ENCODE data around the gene MRPL49. TPM values are rescaled to one million over a fixed set of nuclear protein-coding genes. Genes with fewer than 3 reads are reported as not detected.

The MRPL49 gene
- total and polyA plus RNA-seq, 2 of the 13 experiments (the other 11 are each of a cell fraction or from before 2014, with no cell fraction given): 39.2 to 53.3 TPM

DNA sequence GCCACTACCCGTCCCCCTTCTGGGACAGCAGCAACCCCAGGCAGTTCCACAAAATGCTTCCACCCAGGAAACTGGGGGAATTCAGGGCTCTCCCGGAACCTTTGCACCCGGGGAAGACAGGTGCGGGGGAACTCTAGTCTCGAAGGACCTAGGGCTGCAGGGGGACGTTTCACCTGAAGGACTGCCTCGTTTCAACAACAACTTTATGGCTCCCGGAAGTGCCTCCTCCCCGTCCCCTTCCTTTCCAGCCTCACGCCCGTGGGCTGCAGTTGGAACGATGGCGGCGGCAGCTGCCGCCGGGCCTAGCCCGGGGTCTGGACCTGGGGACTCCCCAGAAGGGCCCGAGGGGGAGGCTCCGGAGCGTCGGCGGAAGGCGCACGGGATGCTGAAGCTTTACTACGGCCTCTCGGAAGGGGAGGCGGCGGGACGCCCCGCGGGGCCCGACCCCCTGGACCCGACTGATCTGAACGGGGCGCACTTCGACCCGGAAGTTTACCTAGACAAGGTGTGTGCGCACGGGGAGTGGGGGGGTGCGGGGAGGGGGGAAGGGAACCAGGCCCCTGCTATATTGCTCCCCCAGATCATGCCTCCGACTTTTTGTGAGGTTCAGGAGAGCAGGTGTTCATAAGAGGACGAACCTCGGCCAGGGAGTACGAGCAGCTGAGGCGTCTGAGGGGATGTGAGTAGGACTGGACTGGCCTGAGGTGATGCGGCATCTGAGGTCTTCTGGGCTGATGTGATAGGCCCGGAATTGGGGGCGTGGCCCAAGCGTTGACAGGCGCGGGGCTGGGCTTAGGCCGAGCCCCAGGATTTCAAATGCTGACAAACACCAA is 25.9 kb upstream of the MRPL49 start, which contains the start of gene VPS51:
VPS51 (plus strand) TSS at position 241 of the 833 bp plus-strand sequence; CDS start at position 278, 37 bp downstream.
- Histone ChIP-seq H4K20me1 (ENCODE audit: insufficient read depth, low read length) (no peaks in the 10 kb centered on the region), H2AFZ (ENCODE audit: low read length) (no peak within 1 kb of the TSS), H3K27me3 (ENCODE audit: control insufficient read depth in 1 of 2, insufficient read depth in 2 of 2, low read length in 2 of 2) (no peaks in the 10 kb centered on the region; a peak in 1 of 5 replicates), H3K36me3 (replicated peaks in 1 of 2; ENCODE audit: control insufficient read depth in 1 of 2, insufficient read depth in 2 of 2, low read length in 2 of 2) (peaks cover 0 to 4% of the 10 kb centered on the region in 2 experiments; a peak in 1 of 5 replicates), H3K79me2 (ENCODE audit: insufficient read depth, low read length) (peaks cover 5% of the 10 kb centered on the region), H3K9me3 (ENCODE audit: low read length) (no peaks in the 10 kb centered on the region), H3K4me1 (ENCODE audit: insufficient read depth, low read length) (peaks cover 50% of the 10 kb centered on the region), H3K27ac (ENCODE audit: extremely low read length, insufficient read depth, low read length) (peak within 1 kb of the TSS; percentile 93), H3K4me3 (replicated peaks in 1 of 3; ENCODE audit: insufficient read depth in 1 of 3, low read depth in 2 of 3, low read length in 3 of 3) (peak within 1 kb of the TSS; percentile 78 to 85 (median 83)), H3K9ac (ENCODE audit: insufficient read depth, low read depth, low read length) (peak within 1 kb of the TSS; percentile 83), H3K4me2 (ENCODE audit: low read depth, low read length) (peak within 1 kb of the TSS; percentile 98)
- peak; percentile 98 for ATAC-seq
- intact Hi-C loops (cut with micrococcal nuclease; ENCODE audit: unreplicated experiment) (loop anchor here (2.0 kb wide), 1 partner anchor 15 kb away; the partner anchor contains the start of gene TM7SF2), in situ Hi-C loops (cut with HindIII; ENCODE audit: extremely low pct_ligation_motif_present, low pct_unique_long_range_greater_than_20kb) (no loop called here)
- ChIA-PET CTCF (ENCODE audit: low intra/inter-chr PET ratio, low total read pairs) (no interaction called here), POLR2A (interaction anchor here (0.6 to 8.1 kb wide), 25 partner anchors 16 to 380 kb away, joined by 3 to 86 read pairs (median 4); partner anchors contain the start of genes ARL2, BATF2, CAPN1 and FAU)
- peak; percentile 87 for DNase-seq (ENCODE audit: low spot score)
- peak; percentile 55 for FAIRE-seq
- WGBS (ENCODE audit: low lambda C conversion rate): 3% methylated on average over 7 of the region's 52 CpGs
- TSS peak; percentile 92 for BruUV-seq (replicated peaks)
- TF ChIP-seq, protein P1, sequence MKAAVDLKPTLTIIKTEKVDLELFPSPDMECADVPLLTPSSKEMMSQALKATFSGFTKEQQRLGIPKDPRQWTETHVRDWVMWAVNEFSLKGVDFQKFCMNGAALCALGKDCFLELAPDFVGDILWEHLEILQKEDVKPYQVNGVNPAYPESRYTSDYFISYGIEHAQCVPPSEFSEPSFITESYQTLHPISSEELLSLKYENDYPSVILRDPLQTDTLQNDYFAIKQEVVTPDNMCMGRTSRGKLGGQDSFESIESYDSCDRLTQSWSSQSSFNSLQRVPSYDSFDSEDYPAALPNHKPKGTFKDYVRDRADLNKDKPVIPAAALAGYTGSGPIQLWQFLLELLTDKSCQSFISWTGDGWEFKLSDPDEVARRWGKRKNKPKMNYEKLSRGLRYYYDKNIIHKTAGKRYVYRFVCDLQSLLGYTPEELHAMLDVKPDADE (CRISPR knock-in tag; IDR thresholded peaks at IDR 0.05): no peak
- TF ChIP-seq ZNF329 (CRISPR knock-in tag; IDR thresholded peaks at IDR 0.05; ENCODE audit: low read depth): no peak
- no peak for TF ChIP-seq SNRNP70 (IDR thresholded peaks at IDR 0.05; ENCODE audit: low read depth, low read length)
- peak; percentile 83 to 88 for TF ChIP-seq POLR2A (IDR thresholded peaks at IDR 0.05; ENCODE audit: insufficient read depth in 1 of 2, low read depth in 2 of 2, low read length in 2 of 2)
- TF ChIP-seq RFXAP (CRISPR knock-in tag; IDR thresholded peaks at IDR 0.05; ENCODE audit: borderline replicate concordance): no peak; the same call in 1 of the 2 replicates
- TF ChIP-seq ZSCAN9 (CRISPR knock-in tag; IDR thresholded peaks at IDR 0.05; ENCODE audit: borderline replicate concordance): no peak
- no peak for TF ChIP-seq CSRNP2 (CRISPR knock-in tag; conservative IDR thresholded peaks at IDR 0.05; ENCODE audit: low read depth)
- no peak; the same call in 1 of the 2 replicates for TF ChIP-seq NCOA5 (CRISPR knock-in tag; IDR thresholded peaks at IDR 0.05)
- peak; percentile 87 for TF ChIP-seq ETV5 (CRISPR knock-in tag; IDR thresholded peaks at IDR 0.05; ENCODE audit: borderline replicate concordance)
- no peak for TF ChIP-seq SAFB2 (CRISPR knock-in tag; IDR thresholded peaks at IDR 0.05; ENCODE audit: borderline replicate concordance, low read depth)
- no peak; the same call in 1 of the 2 replicates for TF ChIP-seq MED13 (CRISPR knock-in tag; IDR thresholded peaks at IDR 0.05)
- no peak for TF ChIP-seq ZBTB21 (CRISPR knock-in tag; IDR thresholded peaks at IDR 0.05)
- TF ChIP-seq ZNF703 (CRISPR knock-in tag; IDR thresholded peaks at IDR 0.05; ENCODE audit: borderline replicate concordance): no peak; the same call in 1 of the 2 replicates
- peak; percentile 56; the same call in 1 of the 2 replicates for TF ChIP-seq DDIT3 (CRISPR knock-in tag; IDR thresholded peaks at IDR 0.05)
- TF ChIP-seq KAT8 (CRISPR knock-in tag; IDR thresholded peaks at IDR 0.05): peak; percentile 99
- peak; percentile 100 for TF ChIP-seq THAP9 (CRISPR knock-in tag; IDR thresholded peaks at IDR 0.05; ENCODE audit: borderline replicate concordance)
- peak; percentile 88 for TF ChIP-seq KDM2A (CRISPR knock-in tag; IDR thresholded peaks at IDR 0.05; ENCODE audit: borderline replicate concordance, low read depth)
- peak; percentile 82; the same call in 1 of the 2 replicates for TF ChIP-seq CBX5 (CRISPR knock-in tag; IDR thresholded peaks at IDR 0.05; ENCODE audit: borderline replicate concordance)

All from HepG2 (cell line).